Measurements from ENCODE around the gene EPHA6.
"Not testable (repeated sequence)": the region's sequence is repeated elsewhere in the genome, so short reads cannot be mapped to it uniquely, and the experiment has no call there.

The EPHA6 gene

GRCh38 chr3:97010881-97011657, 196.7 kb downstream of the EPHA6 start:
- in situ Hi-C loops (cut with MboI; ENCODE audit: low sequenced_read_pairs), result no loop called here

GRCh38 chr3:97021778-97022177, 207.4 kb downstream of the EPHA6 start:
- in situ Hi-C loops (cut with MboI; ENCODE audit: low sequenced_read_pairs), result no loop called here

DNA sequence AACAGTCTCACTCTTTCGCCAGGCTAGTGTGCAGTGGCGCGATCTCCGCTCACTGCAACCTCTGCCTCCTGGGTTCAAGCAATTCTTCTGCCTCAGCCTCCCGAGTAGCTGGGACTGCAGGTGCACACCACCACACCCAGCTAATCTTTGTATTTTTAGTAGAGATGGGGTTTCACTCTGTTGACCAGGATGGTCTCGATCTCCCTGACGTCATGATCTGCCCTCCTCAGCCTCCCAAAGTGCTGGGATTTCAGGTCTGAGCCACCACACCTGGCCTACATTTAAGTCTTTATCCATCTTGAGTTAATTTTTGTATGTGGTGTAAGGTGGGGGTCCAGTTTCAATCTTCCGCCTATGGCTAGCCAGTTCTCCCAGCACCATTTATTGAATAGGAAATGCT, 211.2 kb downstream of the EPHA6 start:
- in situ Hi-C loops (cut with MboI; ENCODE audit: low sequenced_read_pairs), result not testable (repeated sequence)

- in situ Hi-C loops (cut with MboI; ENCODE audit: low sequenced_read_pairs), result no loop called here
These were observed 215.6 kb downstream of the EPHA6 start for GRCh38 chr3:97029972-97030371.

GRCh38 chr3:97037294-97037943, 223.0 kb downstream of the EPHA6 start:
- in situ Hi-C loops (cut with MboI; ENCODE audit: low sequenced_read_pairs), result no loop called here

- in situ Hi-C loops (cut with MboI; ENCODE audit: low sequenced_read_pairs), result no loop called here
These were observed 229.0 kb downstream of the EPHA6 start for GRCh38 chr3:97043411-97043810.

DNA sequence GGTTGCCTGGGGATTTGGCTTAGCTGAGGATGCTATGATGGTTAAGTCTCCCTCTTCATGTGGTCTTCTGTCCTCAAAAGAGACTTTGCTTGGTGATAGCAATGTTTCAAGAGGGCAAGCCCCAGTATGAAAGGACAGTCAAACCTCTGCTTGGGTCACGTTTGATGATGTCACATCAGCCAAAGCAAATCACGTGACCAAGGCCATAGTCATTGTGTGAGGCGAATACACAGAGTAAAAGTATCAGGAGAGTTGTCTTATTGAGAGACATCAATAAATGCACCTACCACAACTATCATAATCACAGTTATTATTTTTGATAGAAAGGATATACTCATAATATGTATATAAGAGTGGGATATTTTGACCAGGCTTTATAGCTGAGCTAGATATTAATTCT, 243.0 kb downstream of the EPHA6 start:
- in situ Hi-C loops (cut with MboI; ENCODE audit: low sequenced_read_pairs), result no loop called here

DNA sequence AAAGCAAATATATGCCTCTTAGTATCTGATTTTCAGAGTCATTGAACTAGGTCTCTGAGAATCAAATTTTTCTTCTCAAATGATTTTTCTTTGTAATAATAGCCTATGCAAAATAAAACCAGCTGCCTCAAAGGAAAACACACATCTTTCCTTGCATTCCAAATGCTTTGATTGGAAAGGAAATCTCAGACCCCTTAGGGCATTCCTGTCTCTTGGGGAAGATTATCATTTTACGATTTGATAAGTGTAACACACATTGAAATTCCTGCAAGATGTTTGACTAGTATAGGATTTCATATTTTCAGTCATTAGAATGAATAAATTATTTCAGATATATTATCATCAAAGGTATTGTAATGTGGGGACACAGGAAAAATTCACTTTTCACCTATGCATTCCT, 244.8 kb downstream of the EPHA6 start:
- in situ Hi-C loops (cut with MboI; ENCODE audit: low sequenced_read_pairs), result no loop called here

- in situ Hi-C loops (cut with MboI; ENCODE audit: low sequenced_read_pairs), result no loop called here
These were observed 252.1 kb downstream of the EPHA6 start for GRCh38 chr3:97066531-97066930.

GRCh38 chr3:97070302-97070701, 255.9 kb downstream of the EPHA6 start:
- in situ Hi-C loops (cut with MboI; ENCODE audit: low sequenced_read_pairs), result no loop called here

DNA sequence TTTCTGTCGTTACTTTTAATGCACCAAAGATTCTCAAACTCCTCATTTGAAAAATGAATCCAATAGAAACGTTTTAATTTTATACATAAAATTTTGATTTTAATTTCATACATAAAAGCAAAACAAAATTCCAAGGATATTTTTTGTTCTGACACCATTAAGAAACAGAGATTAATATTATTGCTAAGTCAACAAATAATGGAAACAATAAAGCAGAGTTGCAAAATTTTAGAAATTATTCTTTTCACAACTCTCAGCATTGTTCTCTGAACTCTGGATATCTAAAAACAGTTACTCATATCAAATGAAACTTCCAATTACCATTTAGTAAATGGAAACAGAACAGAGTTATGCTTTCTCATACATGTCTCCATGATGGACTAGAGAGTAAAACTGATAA, 260.2 kb downstream of the EPHA6 start:
- in situ Hi-C loops (cut with MboI; ENCODE audit: low sequenced_read_pairs), result no loop called here

DNA sequence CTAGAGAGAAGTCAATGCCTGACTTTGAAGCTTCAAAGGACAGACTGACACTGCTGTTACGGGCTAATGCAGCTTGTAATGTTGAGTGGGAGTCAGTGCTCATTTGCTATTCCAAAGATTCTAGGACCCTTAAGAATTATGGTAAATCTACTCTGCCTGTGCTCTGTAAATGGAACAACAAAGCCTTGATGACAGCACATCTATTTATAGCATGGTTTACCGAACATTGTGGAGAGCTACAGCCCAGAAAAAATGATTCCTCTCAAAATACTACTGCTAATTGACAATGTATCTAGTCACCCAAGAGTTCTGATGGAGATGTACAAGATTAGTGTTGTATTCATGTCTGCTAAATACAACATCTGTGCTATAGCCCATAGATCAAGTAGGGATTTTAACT, 262.3 kb downstream of the EPHA6 start:
- in situ Hi-C loops (cut with MboI; ENCODE audit: low sequenced_read_pairs), result no loop called here

DNA sequence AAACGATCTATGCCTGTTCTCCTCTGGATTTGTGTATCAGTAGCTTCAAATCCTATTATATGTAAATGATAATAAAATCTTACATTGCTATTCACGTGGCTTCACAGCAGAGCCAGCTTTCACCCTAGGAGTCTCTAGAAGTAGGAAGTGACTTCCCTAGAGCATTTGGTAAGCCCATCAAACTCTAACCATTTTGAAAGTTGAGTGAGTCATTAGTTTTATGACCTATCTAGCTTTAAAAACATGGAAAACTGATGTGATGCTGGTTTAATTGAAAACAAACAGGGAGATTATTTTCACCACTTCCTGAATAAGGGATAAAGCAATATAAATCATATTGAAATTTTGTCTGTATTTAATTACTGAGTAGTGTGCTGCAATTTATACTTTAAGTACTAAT, 275.2 kb downstream of the EPHA6 start:
- in situ Hi-C loops (cut with MboI; ENCODE audit: low sequenced_read_pairs), result no loop called here

DNA sequence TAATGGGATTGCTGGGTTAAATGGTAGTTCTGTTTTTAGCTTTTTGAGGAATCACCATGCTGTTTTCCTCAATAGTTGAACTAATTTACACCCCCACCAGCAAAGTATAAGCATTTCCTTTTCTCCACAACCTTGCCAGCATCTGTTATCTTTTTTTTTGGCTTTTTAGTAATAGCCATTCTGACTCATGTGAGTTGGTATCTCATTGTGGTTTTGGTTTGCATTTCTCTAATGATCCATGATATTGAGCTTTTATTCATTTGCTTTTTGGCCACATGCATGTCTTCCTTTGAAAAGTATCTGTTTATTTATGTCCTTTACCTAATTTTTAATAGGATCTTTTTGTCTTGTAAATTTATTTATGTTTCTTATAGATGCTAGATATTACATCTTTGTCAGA, 288.2 kb downstream of the EPHA6 start:
- in situ Hi-C loops (cut with MboI; ENCODE audit: low sequenced_read_pairs), result no loop called here

DNA sequence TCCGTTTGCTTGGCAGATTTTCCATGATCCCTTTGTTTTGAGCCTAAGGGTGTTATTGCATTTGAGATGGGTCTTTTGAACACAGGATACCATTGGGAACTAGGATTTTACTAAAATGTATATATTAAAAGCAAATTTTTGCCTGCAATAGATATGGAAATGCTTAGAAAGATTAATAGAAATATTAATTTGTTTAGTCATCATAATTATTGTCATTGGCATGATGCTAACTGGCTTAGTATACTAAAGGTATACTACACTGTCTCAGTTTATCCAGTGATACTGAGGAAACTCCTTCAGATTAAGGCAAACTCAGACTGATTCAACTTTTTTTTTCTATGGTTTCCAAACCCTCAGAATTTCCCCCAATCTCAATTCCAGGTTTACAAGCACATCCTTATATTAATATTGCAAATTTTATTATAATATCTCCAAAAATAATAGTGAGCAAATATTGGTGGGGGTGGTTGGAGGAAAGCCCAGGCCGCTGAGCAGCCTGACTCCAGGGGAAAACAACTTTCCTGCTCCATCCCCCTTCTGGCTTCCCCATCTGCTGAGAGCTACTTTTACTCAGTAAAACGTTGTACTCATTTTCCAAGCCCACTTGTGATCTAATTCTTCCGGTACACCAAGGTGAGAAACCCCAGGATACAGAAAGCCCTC, 291.7 kb downstream of the EPHA6 start:
- in situ Hi-C loops (cut with MboI; ENCODE audit: low sequenced_read_pairs), result no loop called here

DNA sequence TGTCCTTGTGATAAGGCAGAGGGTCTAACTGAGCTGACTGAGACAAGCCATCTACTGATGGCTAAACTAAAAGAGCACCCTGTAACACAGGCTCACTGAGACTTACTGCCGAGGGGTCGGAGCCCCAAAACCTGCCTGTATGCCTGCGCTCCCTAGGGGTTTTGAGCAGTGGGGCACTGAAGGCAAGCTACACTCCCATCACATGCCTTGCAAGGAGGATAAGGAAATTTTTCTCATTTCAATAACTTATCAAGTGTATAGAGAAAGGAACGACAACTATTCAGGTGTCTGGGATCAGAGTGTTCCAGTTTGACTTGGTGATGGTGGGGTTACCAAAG, 292.2 kb downstream of the EPHA6 start:
- in situ Hi-C loops (cut with MboI; ENCODE audit: low sequenced_read_pairs), result no loop called here

DNA sequence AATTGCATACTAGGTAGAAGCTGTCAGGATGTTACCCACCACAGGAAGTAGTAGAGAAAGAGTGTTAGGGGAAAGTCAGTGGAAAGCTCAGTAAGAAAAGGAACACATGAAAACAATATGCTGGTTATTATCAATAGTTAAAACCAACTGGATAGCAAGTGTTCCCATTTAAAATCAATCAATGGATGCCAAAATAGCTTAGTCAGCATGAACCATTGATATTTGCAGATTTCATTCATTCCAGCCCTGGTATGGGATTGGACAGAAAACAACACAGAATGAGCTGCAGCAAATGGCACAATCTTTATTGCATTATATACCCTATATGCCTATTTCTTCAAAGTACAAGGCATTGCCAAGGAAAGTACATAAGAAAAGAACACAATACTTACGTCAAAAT, 293.7 kb downstream of the EPHA6 start:
- in situ Hi-C loops (cut with MboI; ENCODE audit: low sequenced_read_pairs), result no loop called here

DNA sequence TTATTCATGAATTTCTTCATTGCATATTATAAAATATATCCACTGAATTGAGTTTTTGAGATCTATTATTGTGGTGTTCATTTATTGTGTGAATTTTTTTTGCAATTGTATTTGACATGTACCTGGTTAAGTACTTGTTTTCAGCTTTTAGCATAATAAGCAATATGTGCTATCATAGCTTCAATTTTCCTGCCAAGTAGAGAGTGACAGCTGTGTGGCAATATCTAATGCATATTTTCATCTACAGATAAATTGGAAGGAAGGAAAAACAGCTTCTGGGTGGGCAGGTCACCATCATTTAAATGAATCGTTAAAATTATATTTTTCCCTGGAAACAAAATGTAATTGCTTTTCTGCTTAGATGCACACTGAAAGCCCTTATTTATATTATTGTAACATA, 296.9 kb downstream of the EPHA6 start:
- in situ Hi-C loops (cut with MboI; ENCODE audit: low sequenced_read_pairs), result no loop called here

GRCh38 chr3:97121386-97121785, 307.0 kb downstream of the EPHA6 start:
- in situ Hi-C loops (cut with MboI; ENCODE audit: low sequenced_read_pairs), result no loop called here

- in situ Hi-C loops (cut with MboI; ENCODE audit: low sequenced_read_pairs), result no loop called here
These were observed 311.6 kb downstream of the EPHA6 start for GRCh38 chr3:97125902-97126499.

GRCh38 chr3:97131476-97131875, 317.1 kb downstream of the EPHA6 start:
- in situ Hi-C loops (cut with MboI; ENCODE audit: low sequenced_read_pairs), result no loop called here
